CD1c-positive myeloid dendritic cell (primary cell): ENCODE measurements around the gene SHOX.
A peak's percentile ranks its signal among the peaks of the same experiment; 100 is the strongest.
"Not testable (repeated sequence)": the region's sequence is repeated elsewhere in the genome, so short reads cannot be mapped to it uniquely, and the experiment has no call there.

Experiments
- DNase-seq: peaks from one replicate; pipeline ENCODE4 v3.0.0-alpha.2; 2016; ENCODE audit errors: extremely low spot score

SHOX gene

DNA sequence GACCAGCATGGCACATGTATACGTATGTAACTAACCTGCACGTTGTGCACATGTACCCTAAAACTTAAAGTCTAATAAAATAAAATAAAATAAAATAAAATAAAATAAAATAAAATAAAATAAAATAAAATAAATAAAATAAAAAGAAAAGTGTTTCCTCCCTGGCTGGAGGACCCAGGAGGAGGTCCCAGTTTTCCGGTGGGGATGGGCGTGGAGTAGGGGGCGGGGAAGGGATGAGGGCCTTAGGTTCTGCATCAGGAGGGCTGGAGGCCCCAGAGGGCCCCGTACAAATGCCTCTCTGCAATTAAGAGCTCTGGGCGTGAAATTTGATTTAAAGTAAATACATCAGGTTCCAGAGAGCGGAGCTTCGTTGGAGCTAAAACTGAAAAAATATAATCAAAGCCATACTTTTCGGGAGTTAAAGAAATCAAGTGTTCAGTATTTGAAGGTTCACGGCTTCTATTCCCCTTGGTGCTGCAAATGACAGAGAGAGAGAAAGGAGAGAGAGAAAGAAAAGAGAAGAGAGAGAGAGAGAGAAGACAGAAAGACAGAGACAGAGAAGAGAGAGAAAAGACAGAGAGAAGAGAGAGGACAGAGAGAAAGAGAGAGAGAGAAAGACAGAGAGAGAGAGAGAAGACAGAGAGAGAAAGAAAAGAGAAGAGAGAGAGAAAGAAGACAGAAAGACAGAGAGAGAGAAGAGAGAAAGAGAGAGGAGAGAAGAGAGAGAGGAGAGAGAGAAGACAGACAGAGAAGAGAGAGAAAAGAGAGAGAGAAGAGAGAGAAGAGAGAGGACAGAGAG is 8.7 kb upstream of the SHOX start:
- no peak for DNase-seq

DNA sequence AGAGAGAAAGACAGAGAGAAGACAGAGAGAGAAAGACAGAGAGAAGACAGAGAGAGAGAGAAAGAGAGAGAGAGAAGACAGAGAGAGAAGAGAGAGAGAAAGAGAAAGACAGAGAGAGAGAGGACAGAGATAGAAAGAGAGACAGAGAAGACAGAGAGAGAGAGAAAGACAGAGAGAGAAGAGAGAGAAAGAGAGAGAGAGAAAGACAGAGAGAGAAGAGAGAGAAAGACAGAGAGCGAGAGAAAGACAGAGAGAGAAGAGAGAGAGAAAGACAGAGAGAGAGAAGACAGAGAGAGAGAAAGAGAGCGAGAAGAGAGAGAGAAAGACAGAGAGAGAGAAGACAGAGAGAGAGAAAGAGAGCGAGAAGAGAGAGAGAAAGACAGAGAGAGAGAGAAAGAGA is 7.8 kb upstream of the SHOX start:
- not testable (repeated sequence) for DNase-seq

DNA sequence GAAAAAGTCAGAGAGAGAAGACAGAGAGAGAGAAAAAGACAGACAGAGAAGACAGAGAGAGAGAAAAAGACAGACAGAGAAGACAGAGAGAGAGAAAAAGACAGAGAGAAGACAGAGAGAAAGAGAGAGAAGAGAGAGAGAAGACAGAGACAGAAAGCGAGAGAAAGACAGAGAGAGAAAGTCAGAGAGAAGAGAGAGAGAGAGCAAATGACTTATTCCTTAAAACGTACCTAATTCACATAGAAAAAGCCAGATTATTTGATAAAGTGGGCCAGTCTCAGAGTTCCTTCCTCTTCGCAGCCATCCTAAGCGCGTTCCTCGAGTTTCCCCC is 7.4 kb upstream of the SHOX start:
- DNase-seq: no peak

DNA sequence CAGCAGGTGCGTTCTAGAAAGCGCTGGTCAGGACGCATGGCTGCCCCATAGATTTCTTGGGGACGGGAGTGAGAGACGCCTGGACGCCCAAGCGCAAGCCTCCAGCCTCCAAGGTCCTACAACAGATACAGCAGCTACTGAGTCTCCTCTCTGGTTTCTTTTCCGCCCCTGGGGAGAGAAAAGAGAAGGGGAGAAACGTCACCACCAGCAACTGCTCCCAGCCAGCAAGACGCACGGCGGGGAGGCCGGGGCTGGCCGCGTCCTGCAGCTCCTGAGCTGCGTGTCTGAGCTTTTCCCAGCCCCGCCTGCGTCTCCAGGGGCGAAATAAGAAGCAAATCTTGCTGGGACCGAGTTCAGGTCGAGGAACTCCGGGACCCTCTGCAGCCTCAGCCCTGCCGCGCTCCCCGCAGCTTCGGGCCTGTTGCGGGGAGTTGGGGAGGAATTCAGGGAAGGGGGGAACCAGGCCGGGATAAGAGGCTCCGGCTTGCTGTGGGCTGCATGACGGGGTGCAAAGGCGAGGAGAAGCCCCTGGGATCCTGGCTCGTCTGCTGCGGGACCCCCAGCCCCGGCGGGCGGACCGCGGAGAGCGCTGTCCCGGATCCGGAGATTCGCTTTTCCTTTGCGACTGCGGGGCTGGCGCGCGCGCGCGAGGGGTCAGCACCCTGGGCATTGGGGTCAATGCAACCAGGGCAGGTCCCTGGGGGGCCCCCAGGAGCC is 6.8 kb upstream of the SHOX start:
- DNase-seq: peak; percentile 4

DNA sequence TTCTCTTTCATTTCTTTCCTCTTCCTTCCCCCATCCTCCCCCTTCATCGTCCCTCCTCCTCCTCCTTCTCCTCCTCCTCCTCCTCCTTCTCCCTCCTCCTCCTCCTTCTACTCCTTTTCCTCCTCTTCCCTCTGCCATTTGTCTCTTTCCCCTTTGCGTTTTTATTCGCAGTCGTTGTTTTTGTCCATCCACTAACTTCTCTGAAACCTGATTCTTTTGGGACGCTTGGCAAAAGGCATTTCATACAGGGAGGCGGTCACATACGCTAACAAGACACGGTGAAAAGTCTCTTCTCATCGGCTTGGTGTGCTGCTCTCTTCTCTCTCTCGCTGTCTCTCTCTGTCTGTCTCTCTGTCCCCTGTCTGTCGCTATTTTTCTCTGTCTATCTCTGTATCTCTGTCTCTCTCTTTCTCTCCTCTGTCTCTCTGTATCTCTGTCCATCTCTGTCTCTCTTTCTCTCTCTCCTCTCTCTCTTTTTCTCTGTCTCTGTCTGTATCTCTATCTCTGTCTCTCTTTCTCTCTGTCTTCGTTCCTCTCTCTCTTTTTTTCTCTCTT is 5.4 kb upstream of the SHOX start:
- DNase-seq: no peak

DNA sequence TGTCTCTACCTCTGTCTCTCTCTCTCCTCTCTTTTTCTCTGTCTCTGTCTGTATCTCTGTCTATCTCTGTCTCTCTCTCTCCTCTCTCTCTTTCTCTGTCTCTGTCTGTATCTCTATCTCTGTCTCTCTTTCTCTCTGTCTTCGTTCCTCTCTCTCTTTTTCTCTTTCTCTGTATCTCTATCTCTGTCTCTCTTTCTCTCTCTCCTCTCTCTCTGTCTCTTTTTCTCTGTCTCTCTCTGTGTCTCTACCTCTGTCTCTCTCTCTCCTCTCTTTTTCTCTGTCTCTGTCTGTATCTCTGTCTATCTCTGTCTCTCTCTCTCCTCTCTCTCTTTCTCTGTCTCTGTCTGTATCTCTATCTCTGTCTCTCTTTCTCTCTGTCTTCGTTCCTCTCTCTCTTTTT is 4.5 kb upstream of the SHOX start:
- DNase-seq: not testable (repeated sequence)

DNA sequence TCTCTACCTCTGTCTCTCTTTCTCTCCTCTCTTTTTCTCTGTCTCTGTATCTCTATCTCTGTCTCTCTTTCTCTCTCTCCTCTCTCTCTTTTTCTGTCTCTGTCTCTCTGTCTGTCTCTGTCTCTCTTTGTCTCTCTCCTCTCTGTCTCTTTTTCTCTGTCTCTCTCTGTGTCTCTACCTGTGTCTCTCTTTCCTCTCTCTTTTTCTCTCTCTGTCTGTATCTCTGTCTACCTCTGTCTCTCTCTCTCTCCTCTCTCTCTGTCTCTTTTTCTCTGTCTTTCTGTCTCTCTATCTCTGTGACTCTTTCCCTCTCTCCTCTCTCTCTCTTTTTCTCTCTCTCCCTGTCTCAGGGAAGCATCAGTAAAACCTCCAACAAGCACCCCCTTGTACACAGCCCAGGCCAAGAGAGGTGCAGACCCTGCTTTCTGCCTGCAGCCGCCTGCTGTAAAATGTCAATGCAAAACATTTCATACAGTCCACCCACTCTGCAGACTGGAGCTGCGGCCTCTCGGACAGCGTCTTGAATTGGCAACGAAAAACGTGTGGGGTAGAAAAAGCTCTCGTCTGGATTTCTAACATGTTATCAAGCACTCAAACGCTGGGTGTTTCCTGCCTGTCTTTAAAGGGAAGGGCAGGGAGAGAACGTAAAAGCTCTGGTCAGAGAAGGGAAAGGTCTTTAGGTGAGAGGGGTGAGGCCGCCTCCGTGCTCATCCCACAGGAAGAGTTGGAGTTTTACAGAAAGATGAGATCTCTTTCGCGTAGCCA is 3.7 kb upstream of the SHOX start:
- DNase-seq: no peak

DNA sequence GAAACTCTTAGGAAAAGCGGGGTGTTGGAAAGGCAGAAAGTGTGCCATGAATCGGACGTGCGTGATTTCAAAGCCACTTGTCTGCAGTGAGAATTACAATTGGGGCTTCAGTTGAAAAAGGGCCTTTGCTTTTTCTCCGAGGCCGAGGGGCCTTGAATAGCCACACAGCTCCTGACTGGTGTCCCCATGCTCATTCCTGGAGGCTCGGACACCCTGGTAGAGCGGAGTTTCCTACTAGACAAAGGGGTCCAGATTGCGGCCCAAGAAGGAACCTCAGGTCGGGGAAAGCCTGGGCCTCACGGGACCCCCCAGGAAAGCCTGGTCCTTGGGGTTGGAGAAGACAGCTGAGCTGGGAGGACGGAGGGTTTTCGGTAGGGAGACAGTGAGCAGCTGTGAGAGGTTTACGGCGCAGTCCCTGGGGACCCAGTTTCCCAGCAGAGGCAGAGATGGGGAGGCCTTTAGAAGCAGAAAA is 3.0 kb upstream of the SHOX start:
- no peak for DNase-seq

DNA sequence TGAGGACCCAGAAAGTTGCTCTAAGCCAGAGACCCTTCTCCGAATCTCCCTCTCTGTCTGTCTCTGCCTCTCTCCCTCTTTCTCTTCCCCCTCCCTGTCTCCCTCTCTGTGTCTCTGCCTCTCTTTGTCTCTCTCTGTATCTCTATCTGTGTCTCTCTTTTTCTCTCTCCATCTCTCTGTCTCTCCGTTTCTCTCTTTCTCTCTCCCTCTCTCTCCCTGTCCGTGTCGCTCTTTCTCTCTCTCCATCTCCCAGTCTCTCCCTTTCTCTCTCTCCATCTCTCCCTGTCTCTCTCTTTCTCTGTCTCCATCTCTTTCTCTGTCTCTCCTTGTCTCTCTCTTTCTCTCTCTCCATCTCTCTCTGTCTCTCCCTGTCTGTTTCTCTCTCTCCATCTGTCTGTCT is 2.6 kb upstream of the SHOX start:
- no peak for DNase-seq

DNA sequence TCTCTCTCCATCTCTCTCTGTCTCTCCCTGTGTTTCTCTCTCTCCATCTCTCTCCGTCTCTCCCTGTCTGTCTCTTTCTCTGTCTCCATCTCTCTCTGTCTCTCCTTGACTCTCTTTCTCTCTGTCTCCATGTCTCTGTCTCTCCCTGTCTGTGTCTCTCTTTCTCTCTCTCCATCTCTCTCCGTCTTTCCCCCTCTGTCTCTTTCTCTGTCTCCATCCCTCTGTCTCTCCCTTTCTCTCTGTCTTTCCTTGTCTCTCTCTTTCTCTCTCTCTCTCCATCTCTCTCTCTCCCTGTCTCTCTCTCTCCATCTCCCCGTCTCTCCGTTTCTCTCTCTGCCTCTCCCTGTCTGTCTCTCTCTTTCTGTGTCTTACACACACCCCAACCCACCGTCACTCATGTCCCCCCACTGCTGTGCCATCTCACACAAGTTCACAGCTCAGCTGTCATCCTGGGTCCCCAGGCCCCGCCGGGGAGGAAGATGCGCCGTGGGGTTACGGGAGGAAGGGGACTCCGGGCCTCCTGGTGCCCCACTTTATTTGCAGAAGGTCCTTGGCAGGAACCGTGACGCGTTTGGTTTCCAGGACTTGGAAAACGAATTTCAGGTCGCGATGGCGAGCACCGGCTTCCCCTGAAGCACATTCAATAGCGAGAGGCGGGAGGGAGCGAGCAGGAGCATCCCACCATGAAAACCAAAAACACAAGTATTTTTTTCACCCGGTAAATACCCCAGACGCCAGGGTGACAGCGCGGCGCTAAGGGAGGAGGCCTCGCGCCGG is 1.2 kb upstream of the SHOX start:
- DNase-seq: no peak

DNA sequence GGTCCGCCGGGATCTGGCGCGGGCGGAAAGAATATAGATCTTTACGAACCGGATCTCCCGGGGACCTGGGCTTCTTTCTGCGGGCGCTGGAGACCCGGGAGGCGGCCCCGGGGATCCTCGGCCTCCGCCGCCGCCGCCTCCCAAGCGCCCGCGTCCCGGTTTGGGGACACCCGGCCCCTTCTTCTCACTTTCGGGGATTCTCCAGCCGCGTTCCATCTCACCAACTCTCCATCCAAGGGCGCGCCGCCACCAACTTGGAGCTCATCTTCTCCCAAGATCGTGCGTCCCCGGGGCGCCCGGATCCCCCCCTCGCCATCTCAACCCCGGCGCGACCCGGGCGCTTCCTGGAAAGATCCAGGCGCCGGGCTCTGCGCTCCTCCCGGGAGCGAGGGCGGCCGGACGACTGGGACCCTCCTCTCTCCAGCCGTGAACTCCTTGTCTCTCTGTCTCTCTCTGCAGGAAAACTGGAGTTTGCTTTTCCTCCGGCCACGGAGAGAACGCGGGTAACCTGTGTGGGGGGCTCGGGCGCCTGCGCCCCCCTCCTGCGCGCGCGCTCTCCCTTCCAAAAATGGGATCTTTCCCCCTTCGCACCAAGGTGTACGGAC is 482 bp upstream of the SHOX start:
- DNase-seq: no peak

DNA sequence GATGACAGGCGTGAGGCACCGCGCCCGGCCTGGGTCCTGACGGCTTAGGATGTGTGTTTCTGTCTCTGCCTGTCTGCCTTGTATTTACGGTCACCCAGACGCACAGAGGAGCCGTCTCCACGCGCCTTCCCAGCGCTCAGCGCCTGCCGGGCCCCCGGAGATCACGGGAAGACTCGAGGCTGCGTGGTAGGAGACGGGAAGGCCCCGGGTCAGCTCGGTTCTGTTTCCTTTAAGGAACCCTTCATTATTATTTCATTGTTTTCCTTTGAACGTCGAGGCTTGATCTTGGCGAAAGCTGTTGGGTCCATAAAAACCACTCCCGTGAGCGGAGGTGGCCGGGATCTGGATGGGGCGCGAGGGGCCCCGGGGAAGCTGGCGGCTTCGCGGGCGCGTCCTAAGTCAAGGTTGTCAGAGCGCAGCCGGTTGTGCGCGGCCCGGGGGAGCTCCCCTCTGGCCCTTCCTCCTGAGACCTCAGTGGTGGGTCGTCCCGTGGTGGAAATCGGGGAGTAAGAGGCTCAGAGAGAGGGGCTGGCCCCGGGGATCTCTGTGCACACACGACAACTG is 1.3 kb downstream of the SHOX start:
- no peak for DNase-seq

DNA sequence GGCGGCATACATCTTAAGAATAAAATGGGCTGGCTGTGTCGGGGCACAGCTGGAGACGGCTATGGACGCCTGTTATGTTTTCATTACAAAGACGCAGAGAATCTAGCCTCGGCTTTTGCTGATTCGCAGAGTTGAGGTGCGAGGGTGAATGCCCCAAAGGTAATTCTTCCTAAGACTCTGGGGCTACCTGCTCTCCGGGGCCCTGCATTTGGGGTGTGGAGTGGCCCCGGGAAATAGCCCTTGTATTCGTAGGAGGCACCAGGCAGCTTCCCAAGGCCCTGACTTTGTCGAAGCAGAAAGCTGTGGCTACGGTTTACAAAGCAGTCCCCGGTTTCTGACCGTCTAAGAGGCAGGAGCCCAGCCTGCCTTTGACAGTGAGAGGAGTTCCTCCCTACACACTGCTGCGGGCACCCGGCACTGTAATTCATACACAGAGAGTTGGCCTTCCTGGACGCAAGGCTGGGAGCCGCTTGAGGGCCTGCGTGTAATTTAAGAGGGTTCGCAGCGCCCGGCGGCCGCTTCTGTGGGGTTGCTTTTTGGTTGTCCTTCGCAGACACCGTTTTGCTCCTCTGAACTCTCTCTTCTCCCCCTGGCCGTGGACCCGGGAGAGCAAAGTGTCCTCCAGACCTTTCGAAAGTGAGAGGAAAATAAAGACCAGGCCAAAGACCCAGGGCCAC is 1.9 kb downstream of the SHOX start:
- DNase-seq: no peak

DNA sequence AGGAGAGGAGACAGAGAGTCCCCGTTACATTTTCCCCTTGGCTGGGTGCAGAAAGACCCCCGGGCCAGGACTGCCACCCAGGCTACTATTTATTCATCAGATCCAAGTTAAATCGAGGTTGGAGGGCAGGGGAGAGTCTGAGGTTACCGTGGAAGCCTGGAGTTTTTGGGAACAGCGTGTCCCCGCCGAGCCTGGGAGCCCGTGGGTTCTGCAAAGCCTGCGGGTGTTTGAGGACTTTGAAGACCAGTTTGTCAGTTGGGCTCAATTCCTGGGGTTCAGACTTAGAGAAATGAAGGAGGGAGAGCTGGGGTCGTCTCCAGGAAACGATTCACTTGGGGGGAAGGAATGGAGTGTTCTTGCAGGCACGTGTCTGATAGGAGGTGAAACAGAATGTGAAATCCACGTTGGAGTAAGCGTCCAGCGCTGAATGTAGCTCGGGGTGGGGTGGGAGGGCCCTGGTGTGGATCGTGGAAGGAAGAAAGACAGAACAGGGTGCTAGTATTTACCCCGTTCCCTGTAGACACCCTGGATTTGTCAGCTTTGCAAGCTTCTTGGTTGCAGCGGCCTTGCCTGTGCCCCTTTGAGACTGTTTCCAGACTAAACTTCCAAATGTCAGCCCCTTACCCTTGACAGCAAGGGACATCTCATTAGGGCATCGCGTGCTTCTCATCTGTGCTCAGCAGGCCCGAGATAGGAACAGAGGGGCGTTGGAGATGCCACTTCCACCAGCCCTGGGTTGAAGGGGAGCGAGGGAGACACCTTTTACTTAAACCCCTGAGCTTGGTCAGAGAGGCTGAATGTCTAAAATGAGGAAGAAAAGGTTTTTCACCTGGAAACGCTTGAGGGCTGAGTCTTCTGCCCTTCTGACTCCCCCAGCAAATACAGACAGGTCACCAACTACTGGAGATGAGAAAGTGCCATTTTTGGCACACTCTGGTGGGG is 2.7 kb downstream of the SHOX start:
- no peak for DNase-seq

DNA sequence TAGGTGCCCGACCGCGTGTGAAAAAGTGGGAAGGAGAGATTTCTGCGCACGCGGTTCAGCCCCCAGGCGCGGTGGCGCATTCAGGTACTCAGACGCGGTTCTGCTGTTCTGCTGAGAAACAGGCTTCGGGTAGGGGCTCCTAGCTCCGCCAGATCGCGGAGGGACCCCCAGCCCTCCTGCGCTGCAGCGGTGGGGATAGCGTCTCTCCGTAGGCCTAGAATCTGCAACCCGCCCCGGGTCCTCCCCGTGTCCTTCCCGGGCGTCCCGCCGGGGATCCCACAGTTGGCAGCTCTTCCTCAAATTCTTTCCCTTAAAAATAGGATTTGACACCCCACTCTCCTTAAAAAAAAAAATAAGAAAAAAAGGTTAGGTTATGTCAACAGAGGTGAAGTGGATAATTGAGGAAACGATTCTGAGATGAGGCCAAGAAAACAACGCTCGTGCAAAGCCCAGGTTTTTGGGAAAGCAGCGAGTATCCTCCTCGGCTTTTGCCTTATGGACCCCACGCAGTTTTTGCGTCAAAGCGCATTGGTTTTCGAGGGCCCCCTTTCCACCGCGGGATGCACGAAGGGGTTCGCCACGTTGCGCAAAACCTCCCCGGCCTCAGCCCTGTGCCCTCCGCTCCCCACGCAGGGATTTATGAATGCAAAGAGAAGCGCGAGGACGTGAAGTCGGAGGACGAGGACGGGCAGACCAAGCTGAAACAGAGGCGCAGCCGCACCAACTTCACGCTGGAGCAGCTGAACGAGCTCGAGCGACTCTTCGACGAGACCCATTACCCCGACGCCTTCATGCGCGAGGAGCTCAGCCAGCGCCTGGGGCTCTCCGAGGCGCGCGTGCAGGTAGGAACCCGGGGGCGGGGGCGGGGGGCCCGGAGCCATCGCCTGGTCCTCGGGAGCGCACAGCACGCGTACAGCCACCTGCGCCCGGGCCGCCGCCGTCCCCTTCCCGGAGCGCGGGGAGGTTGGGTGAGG is 3.7 kb downstream of the SHOX start:
- DNase-seq: no peak

DNA sequence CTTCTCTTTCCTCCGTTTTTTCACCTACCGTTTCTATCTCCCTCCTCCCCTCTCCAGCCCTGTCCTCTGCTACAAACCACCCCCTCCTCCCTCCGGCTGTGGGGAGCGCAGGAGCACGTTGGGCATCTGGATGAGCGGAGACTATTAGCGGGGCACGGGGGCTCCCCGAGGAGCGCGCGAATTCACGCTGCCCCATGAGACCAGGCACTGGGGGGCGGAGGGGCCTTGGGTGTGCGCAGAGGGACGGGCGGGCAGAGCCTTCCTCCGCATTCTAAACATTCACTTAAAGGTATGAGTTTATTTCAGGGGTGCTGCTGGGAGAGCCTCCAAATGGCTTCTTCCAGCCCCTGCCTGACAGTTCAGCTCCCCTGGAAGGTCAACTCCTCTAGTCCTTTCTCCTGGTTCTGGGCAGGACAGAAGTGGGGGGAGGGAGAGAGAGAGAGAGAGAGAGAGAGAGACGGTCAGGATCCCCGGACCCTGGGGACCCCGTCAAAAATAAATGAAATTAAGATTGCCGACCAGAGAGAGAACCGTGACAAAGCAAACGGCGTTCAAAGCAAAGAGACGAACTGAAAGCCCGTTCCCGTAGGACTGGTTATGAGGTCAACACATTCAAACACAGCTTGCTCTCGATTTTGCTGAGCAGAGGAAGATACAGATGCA is 5.0 kb downstream of the SHOX start:
- no peak for DNase-seq

DNA sequence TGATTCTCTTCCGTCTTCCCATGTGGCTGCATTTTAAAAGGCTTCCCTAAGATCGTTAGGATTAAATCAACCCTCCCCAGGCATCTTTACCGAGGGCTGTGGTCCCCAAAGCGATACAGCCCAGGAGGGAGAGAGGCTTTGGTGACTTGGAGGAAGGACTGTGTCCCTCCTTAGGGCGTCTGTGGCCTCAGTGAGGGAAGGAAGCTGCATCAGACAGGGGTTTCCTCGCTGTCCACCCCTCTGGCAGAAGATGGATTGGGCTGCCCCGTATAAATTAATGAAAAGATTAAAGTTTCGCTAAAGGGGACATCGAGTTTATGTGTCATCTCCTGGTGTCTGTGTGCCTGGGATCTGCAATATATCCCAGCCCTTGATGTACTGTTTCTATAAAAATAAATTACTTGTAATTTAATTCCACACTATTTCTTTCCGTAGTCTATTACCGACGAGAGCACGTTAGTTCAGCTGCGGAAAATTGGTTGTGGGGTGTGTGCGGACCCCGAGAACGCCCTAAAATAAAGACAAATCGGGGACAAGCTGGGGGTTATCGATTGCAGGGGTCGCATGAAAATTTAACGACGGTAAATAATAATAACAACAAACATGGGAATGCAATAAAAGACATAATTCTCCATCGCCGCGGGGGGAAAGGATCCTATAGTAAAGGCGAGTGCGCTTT is 6.5 kb downstream of the SHOX start:
- DNase-seq: no peak
